GOT3 (cell line): Measurements from ENCODE around the gene IL1F10.

Source experiments
- DNase-seq: peaks from one replicate; lab custom pipeline; 2025; ENCODE audit warnings: mixed read lengths; lab: John Stamatoyannopoulos, UW

Gene IL1F10

GRCh38 chr2:113067681-113068080 lies at the start of gene IL1F10:
Gene IL1F10 (plus strand): TSS chr2:113067970. CDS start chr2:113072739, 4,769 bp downstream.
- no peak for DNase-seq

GRCh38 chr2:113018509-113018908 lies 49.3 kb upstream of the IL1F10 start:
- DNase-seq = no peak

GRCh38 chr2:113021312-113021711 lies 46.5 kb upstream of the IL1F10 start:
- DNase-seq = no peak

GRCh38 chr2:113024764-113025163 lies 43.0 kb upstream of the IL1F10 start:
- no peak for DNase-seq

GRCh38 chr2:113025737-113026136 lies 42.0 kb upstream of the IL1F10 start:
- DNase-seq = no peak

- no peak for DNase-seq
Measured at GRCh38 chr2:113027691-113028090, 40.1 kb upstream of the IL1F10 start.

GRCh38 chr2:113028112-113028511 lies 39.7 kb upstream of the IL1F10 start:
- DNase-seq = no peak

GRCh38 chr2:113032737-113033136 lies 35.0 kb upstream of the IL1F10 start:
- DNase-seq = no peak

- no peak for DNase-seq
Measured at GRCh38 chr2:113034016-113034415, 33.8 kb upstream of the IL1F10 start.

GRCh38 chr2:113036763-113037162 lies 31.0 kb upstream of the IL1F10 start:
- no peak for DNase-seq

- no peak for DNase-seq
Measured at GRCh38 chr2:113038291-113038690, 29.5 kb upstream of the IL1F10 start.

GRCh38 chr2:113039158-113039557 lies 28.6 kb upstream of the IL1F10 start:
- no peak for DNase-seq

GRCh38 chr2:113039719-113040118 lies 28.1 kb upstream of the IL1F10 start:
- no peak for DNase-seq

GRCh38 chr2:113041871-113042270 lies 25.9 kb upstream of the IL1F10 start:
- no peak for DNase-seq

GRCh38 chr2:113046465-113046864 lies 21.3 kb upstream of the IL1F10 start:
- DNase-seq = no peak

GRCh38 chr2:113050921-113051895 lies 16.6 kb upstream of the IL1F10 start:
- DNase-seq = no peak

- no peak for DNase-seq
Measured at GRCh38 chr2:113052396-113052917, 15.3 kb upstream of the IL1F10 start, which contains the start of gene IL36B. Gene IL36B (minus strand): TSS chr2:113052867.

GRCh38 chr2:113053666-113054065 lies 14.1 kb upstream of the IL1F10 start:
- no peak for DNase-seq

GRCh38 chr2:113054066-113054465 lies 13.7 kb upstream of the IL1F10 start:
- DNase-seq = no peak

- no peak for DNase-seq
Measured at GRCh38 chr2:113056521-113056920, 11.2 kb upstream of the IL1F10 start.

- no peak for DNase-seq
Measured at GRCh38 chr2:113057117-113057516, 10.7 kb upstream of the IL1F10 start.

- no peak for DNase-seq
Measured at GRCh38 chr2:113058411-113058994, 9.3 kb upstream of the IL1F10 start.
